GM13977 (cell line): ENCODE results near the gene ROR1.

Experiments
- DNase-seq: peaks from one replicate; pipeline ENCODE4 v3.0.0; 2012; ENCODE audit warnings: low spot score
- in situ Hi-C: fragments of 300-500 bp; cut with MboI; formaldehyde crosslinking; loops from one replicate; pipeline ENCODE4 v1.12.0; 2022; ENCODE audit warnings: low sequenced_read_pairs, low pct_unique_long_range_greater_than_20kb, mixed read lengths, inconsistent platforms; ENCODE audit not compliant: unreplicated experiment
- TF ChIP-seq, protein P1 (sequence below): IDR thresholded peaks from 2 replicates; pipeline ENCODE4 v1.5.1; 2012; ENCODE audit warnings: mild to moderate bottlenecking, control low read depth; ENCODE audit not compliant: insufficient read depth; ENCODE audit errors: extremely low read depth, missing control alignments

Gene ROR1

GRCh38 chr1:64006276-64007051 lies 232.6 kb downstream of the ROR1 start:
- TF ChIP-seq, protein P1, sequence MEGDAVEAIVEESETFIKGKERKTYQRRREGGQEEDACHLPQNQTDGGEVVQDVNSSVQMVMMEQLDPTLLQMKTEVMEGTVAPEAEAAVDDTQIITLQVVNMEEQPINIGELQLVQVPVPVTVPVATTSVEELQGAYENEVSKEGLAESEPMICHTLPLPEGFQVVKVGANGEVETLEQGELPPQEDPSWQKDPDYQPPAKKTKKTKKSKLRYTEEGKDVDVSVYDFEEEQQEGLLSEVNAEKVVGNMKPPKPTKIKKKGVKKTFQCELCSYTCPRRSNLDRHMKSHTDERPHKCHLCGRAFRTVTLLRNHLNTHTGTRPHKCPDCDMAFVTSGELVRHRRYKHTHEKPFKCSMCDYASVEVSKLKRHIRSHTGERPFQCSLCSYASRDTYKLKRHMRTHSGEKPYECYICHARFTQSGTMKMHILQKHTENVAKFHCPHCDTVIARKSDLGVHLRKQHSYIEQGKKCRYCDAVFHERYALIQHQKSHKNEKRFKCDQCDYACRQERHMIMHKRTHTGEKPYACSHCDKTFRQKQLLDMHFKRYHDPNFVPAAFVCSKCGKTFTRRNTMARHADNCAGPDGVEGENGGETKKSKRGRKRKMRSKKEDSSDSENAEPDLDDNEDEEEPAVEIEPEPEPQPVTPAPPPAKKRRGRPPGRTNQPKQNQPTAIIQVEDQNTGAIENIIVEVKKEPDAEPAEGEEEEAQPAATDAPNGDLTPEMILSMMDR: no peak
- in situ Hi-C loops: no loop called here
- no peak for DNase-seq

GRCh38 chr1:64010316-64010715 lies 236.5 kb downstream of the ROR1 start:
- no peak for DNase-seq
- TF ChIP-seq, protein P1: no peak

GRCh38 chr1:64013395-64013794 lies 239.6 kb downstream of the ROR1 start:
- in situ Hi-C loops: no loop called here
- TF ChIP-seq, protein P1: no peak
- DNase-seq: no peak

More at GRCh38 chr1:64010316-64010715, 236.5 kb downstream of the ROR1 start:
- in situ Hi-C loops: no loop called here

GRCh38 chr1:64019818-64020217 lies 246.0 kb downstream of the ROR1 start:
- no peak for DNase-seq
- in situ Hi-C loops: no loop called here
- TF ChIP-seq, protein P1: no peak

- in situ Hi-C loops: no loop called here
- TF ChIP-seq, protein P1: no peak
- DNase-seq: no peak
Measured at GRCh38 chr1:64021066-64021465, 247.2 kb downstream of the ROR1 start.

DNA sequence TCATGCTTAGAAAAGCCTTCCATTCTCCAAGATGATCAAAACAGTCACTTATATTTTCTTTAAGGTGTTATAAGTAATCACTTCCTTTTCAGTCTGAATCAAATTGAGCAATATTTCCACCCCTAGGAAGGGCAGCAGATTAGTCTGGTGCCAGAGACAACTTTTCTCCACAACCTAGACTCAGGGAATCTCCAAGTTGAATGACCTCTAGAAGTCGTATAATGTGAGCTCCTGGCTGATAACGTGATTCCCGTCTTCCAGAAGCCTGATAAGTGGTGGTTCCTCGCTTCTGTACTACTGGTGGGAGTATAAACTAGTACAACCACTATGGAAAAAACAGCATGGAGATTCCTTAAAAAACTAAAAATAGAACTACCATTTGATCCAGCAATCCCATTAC lies 251.2 kb downstream of the ROR1 start:
- no peak for DNase-seq
- TF ChIP-seq, protein P1: no peak
- in situ Hi-C loops: no loop called here
